DND-41 (cell line): Measurements from ENCODE around the gene NFKBIL1.
A peak's percentile ranks its signal among the peaks of the same experiment; 100 is the strongest.

Experiments
- ATAC-seq: fragments of 200-7000 bp; cut with Tn5 transposase; 3 replicates; pipeline ENCODE4 v1.9.1; 2021; ENCODE audit warnings: low read depth; ENCODE audit not compliant: insufficient read depth
- DNase-seq: peaks from one replicate; pipeline ENCODE4 v3.0.0-alpha.2; 2020
- H2AFZ ChIP-seq: 2 replicates; pipeline ENCODE4 v1.6.0; 2012; ENCODE audit warnings: low read depth, low read length
- H3K27ac ChIP-seq: 2 replicates; pipeline ENCODE4 v1.5.1; 2012; ENCODE audit warnings: low read length, inconsistent platforms
- H3K27me3 ChIP-seq: fragments of 200-600 bp; sonication (generic); 2 replicates; pipeline ENCODE4 v1.6.0; 2012; ENCODE audit warnings: low read length, mild to moderate bottlenecking, inconsistent platforms; ENCODE audit not compliant: insufficient read depth, poor library complexity
- H3K36me3 ChIP-seq: 2 replicates; pipeline ENCODE4 v1.5.1; 2012; ENCODE audit warnings: low read length, inconsistent platforms; ENCODE audit not compliant: insufficient read depth
- H3K4me1 ChIP-seq: 2 replicates; pipeline ENCODE4 v1.5.1; 2012; ENCODE audit warnings: mild to moderate bottlenecking, low read length; ENCODE audit not compliant: insufficient read depth
- H3K4me2 ChIP-seq: 2 replicates; pipeline ENCODE4 v1.6.0; 2012; ENCODE audit warnings: mild to moderate bottlenecking, moderate library complexity, low read length, inconsistent platforms; ENCODE audit not compliant: insufficient read depth
- H3K4me3 ChIP-seq, 2 experiments: fragments of 200-600 bp in 1 of 2; shearing (Covaris generic) in 1 of 2; 2 replicates each; pipeline ENCODE4 v1.5.1; 2012 to 2016; ENCODE audit warnings: inconsistent platforms in 2 of 2, low read length in 2 of 2, mild to moderate bottlenecking in 2 of 2, low read depth in 1 of 2, moderate library complexity in 1 of 2
- H3K79me2 ChIP-seq: 2 replicates; pipeline ENCODE4 v1.6.0; 2012; ENCODE audit warnings: low read length, inconsistent platforms; ENCODE audit not compliant: insufficient read depth
- H3K9ac ChIP-seq: 2 replicates; pipeline ENCODE4 v1.6.0; 2012; ENCODE audit warnings: low read depth, mild to moderate bottlenecking, inconsistent platforms, low read length, moderate library complexity
- H3K9me3 ChIP-seq: 2 replicates; pipeline ENCODE4 v1.5.1; 2012; ENCODE audit warnings: low read length, moderate library complexity, mild to moderate bottlenecking, inconsistent platforms; ENCODE audit not compliant: insufficient read depth, severe bottlenecking
- H4K20me1 ChIP-seq: 2 replicates; pipeline ENCODE4 v1.6.0; 2012; ENCODE audit warnings: low read length; ENCODE audit not compliant: insufficient read depth
- CTCF ChIP-seq: IDR thresholded peaks from 2 replicates; pipeline ENCODE4 v1.5.1; 2012; ENCODE audit warnings: borderline replicate concordance, low read length, moderate library complexity, mild to moderate bottlenecking; ENCODE audit not compliant: poor library complexity, severe bottlenecking; ENCODE audit errors: extremely low read depth
- EZH2 ChIP-seq: IDR thresholded peaks from 3 replicates; pipeline ENCODE4 v1.6.1; 2012; ENCODE audit warnings: borderline replicate concordance, low read depth, mild to moderate bottlenecking, moderate library complexity, low read length, inconsistent platforms; ENCODE audit not compliant: severe bottlenecking

Gene NFKBIL1

GRCh38 chr6:31528821-31529328 lies 18.5 kb upstream of the NFKBIL1 start, which contains the start of gene MCCD1:
Gene MCCD1, plus strand, starts transcription at chr6:31528962. Its CDS starts 53 bp downstream, at chr6:31529015.
- H3K36me3 ChIP-seq = peaks cover 44% of the 10 kb centered on the region

GRCh38 chr6:31529329-31530150 lies 17.9 kb upstream of the NFKBIL1 start:
- Histone ChIP-seq H3K27me3 (no peaks in the 10 kb centered on the region), H3K4me3 (no peak overlapping the region), H3K4me1 (no peaks in the 10 kb centered on the region), H3K9me3 (no peaks in the 10 kb centered on the region), H3K79me2 (peaks cover 12% of the 10 kb centered on the region; the same call in 1 of the 2 replicates), H3K27ac (no peak overlapping the region), H4K20me1 (peaks cover 54% of the 10 kb centered on the region), H3K4me2 (no peak overlapping the region), H2AFZ (no peak overlapping the region), H3K9ac (no peak overlapping the region), H3K36me3 (peaks cover 51% of the 10 kb centered on the region)
- peak; percentile 44 for ATAC-seq
- TF ChIP-seq CTCF (no peak), EZH2 (no peak)
- no peak for DNase-seq

More at GRCh38 chr6:31528821-31529328, 18.5 kb upstream of the NFKBIL1 start, which contains the start of gene MCCD1:
- Histone ChIP-seq H3K4me3 (no peak within 1 kb of the TSS), H3K4me1 (no peaks in the 10 kb centered on the region), H3K79me2 (peaks cover 6% of the 10 kb centered on the region; the same call in 1 of the 2 replicates), H3K27ac (no peak within 1 kb of the TSS), H3K9ac (no peak within 1 kb of the TSS), H3K9me3 (no peaks in the 10 kb centered on the region), H4K20me1 (peaks cover 47% of the 10 kb centered on the region), H2AFZ (no peak within 1 kb of the TSS), H3K27me3 (no peaks in the 10 kb centered on the region), H3K4me2 (no peak within 1 kb of the TSS)
- no peak for DNase-seq
- TF ChIP-seq EZH2 (no peak), CTCF (no peak)
- peak; percentile 27 for ATAC-seq

- Histone ChIP-seq H3K27ac (no peak overlapping the region), H3K36me3 (peaks cover 62% of the 10 kb centered on the region), H3K4me2 (no peak overlapping the region), H3K27me3 (no peaks in the 10 kb centered on the region), H3K4me1 (0 out of 2 replicates have a peak, but pooled peaks cover 3% of the 10 kb centered on the region), H2AFZ (no peak overlapping the region), H3K9me3 (no peaks in the 10 kb centered on the region), H3K79me2 (peaks cover 24% of the 10 kb centered on the region), H3K4me3 (no peak overlapping the region), H3K9ac (no peak overlapping the region), H4K20me1 (peaks cover 65% of the 10 kb centered on the region)
- DNase-seq (no peak), ATAC-seq (no peak)
- TF ChIP-seq CTCF (no peak), EZH2 (no peak)
These were observed 16.7 kb upstream of the NFKBIL1 start for GRCh38 chr6:31530659-31531058.
